ENCODE measurements around the gene SDK1.

GRCh38 chr7:4030346-4030950 is 729.4 kb downstream of the SDK1 start:
- TF ChIP-seq CTCF (IDR thresholded peaks at IDR 0.05): no peak
- TF ChIP-seq POLR2A (IDR thresholded peaks at IDR 0.05): no peak
